ENCODE results near the gene MYO7A. TPM values are rescaled to one million over a fixed set of nuclear protein-coding genes. Genes with fewer than 3 reads are reported as not detected.

MYO7A gene
- total RNA-seq, 1 donor from 2014 or later = 0.13 TPM

- DNase-seq (ENCODE audit: low read depth, low spot score) = no peak
These were observed 673 bp upstream of the MYO7A start for GRCh38 chr11:77127235-77127911.

- no peak for DNase-seq (ENCODE audit: low read depth, low spot score)
These were observed 1.2 kb downstream of the MYO7A start for GRCh38 chr11:77129069-77129841.

- DNase-seq (ENCODE audit: low read depth, low spot score) = no peak
These were observed 2.1 kb downstream of the MYO7A start for GRCh38 chr11:77129842-77130756.

DNA sequence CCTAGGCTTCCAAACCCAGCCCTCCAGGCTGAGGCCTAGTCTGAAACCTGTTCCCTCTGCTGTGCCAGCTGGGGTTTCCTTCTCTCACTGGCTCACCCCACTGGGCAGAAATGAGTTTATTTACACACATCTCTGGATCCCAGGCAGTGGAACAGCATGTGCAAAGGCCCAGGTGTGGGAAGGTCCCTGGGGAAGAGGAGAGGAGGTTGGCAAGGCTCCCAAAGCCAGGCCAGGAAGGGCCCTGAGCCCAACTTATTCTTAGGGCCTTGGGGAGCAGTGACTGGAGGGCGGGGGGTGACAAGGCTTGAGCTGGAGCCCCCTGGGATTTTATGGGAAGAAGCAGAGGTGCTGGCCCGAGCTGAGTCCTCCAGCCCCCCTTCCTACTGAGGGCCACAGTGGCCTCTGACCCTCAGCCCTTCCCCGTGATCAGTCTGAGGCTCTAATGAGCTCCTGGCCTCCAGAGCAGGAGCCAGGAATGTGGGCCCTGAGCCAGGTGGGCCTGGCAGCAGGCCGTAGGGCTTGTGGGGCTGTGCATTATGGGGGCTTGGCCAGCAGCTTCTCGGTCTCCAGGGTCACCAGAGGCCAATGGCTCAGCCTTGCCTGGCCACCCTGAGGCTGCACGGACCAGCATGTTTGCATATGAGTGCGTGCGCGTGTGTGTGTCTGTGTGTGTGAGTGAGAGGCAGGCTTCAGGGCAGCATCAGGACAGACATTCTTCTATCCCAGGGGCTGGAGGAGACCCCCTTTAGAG lies 2.9 kb downstream of the MYO7A start:
- no peak for DNase-seq (ENCODE audit: low read depth, low spot score)

DNA sequence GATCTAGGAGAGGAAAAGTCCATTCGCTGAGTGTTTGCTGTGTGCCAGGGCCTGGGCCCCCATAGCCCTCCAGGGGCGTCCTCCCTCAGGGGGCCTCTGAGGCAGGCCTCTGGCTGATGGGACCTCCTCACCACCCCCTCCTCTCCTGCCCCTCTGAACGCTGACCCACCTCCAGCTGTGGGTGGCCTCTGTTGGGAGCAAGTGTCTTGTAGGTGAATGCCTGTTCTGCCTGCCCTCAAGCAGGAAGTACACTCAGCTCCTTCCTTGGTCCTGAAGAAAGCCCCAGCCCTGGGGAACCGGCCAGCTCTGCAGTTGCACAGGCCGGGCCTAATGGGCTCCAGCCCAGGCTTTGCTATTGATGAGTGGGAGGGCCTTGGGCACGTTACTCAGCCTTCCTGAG lies 3.5 kb downstream of the MYO7A start:
- no peak for DNase-seq (ENCODE audit: low read depth, low spot score)

GRCh38 chr11:77135069-77135468 lies 7.0 kb downstream of the MYO7A start:
- DNase-seq (ENCODE audit: low read depth, low spot score) = no peak

GRCh38 chr11:77136074-77136473 lies 8.0 kb downstream of the MYO7A start:
- DNase-seq (ENCODE audit: low read depth, low spot score) = no peak

DNA sequence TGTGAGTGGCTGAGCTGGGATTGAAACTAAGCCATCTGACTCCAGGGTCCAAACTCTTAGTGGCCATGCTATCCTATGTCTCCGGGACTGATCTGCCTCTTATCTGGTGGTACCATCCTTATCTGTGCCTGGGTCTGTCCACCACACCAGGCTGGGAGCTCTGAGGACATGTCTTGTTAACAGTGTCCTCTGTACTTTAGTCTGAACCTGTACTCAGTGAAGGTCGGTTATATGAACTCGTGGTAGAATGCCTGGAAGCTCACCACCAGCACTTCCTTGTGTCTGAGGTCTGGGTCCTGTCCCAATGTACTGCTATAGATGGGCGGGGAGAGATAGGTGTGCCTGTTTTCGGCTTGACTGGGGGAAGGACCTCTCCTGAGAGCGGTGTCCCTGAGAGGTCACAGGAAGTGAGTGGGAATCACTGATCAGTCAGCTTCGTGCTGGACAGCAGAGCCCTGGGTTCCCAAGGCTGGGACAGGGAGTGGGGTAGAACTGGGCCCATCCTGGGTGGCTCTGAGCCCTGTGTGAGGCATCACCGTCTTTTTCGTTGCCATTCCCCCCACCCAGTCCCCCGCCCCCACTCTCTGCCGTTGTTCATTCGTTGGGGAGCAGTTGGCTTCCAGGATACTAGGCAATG lies 8.9 kb downstream of the MYO7A start:
- no peak for DNase-seq (ENCODE audit: low read depth, low spot score)

DNA sequence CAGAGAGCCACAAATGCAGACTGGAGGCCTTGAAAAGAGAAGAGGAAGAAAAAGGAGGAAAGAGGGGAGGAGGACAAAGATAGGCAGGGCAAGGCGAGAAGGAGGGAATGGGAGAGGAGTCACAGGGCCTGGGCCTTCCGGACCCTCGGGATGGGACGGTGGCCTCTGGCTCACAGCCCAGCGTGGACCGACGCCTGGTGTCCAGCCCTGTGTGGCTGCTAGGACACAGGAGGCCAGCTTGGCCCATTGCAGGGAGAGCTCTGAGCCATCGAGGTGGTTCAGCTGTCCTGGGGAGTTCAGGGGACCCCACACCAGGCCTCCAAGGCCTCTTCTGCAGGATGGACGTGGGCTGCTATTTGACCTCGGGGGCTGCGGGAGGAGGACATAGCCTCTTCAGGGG lies 9.4 kb downstream of the MYO7A start:
- DNase-seq (ENCODE audit: low read depth, low spot score) = no peak

- DNase-seq (ENCODE audit: low read depth, low spot score) = no peak
These were observed 10.1 kb downstream of the MYO7A start for GRCh38 chr11:77138106-77138649.

GRCh38 chr11:77139201-77139600 lies 11.2 kb downstream of the MYO7A start:
- DNase-seq (ENCODE audit: low read depth, low spot score) = no peak

DNA sequence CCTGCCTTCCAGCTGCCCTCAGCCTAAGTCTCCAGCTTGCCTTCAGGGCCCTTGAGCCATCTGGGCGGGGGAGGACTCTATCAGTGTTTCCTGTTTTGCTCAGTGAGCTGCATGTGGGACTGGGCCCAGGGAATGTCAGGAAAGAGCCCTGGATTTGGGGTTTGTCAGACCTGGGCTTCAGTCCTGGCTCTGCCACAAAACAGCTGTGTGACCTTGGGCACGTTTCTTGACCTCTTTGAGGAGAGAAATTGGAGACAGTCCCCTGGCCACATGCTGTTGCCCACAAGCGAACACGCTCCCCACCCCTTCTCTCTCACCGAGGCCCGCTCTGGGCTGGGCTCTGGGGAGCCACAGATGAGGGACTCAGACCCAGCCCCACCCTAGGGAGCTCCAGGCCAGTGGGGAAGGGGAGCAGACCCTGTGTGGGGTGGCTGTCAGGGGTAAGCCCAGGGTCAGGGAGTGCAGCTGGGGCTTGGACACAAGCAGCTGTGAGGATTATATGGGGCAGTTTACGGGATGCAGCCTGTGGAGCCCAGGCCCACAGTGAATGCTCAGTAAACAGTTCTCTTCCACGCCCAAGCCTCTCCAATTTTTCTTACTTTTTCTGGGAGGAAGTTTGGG lies 12.3 kb downstream of the MYO7A start:
- peak; percentile 65 for DNase-seq (ENCODE audit: low read depth, low spot score)

- no peak for DNase-seq (ENCODE audit: low read depth, low spot score)
These were observed 13.0 kb downstream of the MYO7A start for GRCh38 chr11:77141034-77141433.

- no peak for DNase-seq (ENCODE audit: low read depth, low spot score)
These were observed 13.4 kb downstream of the MYO7A start for GRCh38 chr11:77141475-77141874.

GRCh38 chr11:77142091-77142975 lies 14.3 kb downstream of the MYO7A start:
- DNase-seq (ENCODE audit: low read depth, low spot score) = no peak

DNA sequence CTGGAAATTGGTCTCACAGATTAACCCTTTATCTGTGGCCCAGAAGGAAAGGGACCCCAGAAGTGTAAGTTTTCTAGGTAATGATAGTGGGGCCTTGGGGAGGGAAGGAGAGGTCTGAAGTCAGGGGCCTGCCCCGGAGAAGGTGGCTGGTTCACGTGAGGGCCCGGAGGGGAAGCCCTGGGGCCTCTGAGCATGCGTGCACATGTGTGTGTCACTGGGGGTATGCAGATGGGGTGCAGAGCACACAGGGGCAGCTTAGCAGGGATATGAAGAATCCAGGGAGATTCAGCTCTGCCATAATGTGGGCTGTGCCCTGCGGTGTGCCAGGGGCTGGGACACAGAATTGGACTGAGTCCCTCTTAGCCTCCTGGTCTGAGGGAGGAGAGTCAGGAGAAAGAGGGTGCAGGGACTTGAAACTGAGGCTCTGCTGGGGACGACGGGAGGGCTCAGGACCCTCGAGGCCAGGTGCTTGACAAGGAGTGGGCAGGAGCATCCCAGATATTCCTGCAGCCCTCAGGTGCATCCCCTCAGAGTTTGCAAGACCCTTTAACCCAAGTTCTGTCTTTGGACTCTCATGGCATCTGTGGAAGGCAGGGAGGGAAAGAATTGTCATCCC lies 15.5 kb downstream of the MYO7A start:
- DNase-seq (ENCODE audit: low read depth, low spot score) = no peak

DNA sequence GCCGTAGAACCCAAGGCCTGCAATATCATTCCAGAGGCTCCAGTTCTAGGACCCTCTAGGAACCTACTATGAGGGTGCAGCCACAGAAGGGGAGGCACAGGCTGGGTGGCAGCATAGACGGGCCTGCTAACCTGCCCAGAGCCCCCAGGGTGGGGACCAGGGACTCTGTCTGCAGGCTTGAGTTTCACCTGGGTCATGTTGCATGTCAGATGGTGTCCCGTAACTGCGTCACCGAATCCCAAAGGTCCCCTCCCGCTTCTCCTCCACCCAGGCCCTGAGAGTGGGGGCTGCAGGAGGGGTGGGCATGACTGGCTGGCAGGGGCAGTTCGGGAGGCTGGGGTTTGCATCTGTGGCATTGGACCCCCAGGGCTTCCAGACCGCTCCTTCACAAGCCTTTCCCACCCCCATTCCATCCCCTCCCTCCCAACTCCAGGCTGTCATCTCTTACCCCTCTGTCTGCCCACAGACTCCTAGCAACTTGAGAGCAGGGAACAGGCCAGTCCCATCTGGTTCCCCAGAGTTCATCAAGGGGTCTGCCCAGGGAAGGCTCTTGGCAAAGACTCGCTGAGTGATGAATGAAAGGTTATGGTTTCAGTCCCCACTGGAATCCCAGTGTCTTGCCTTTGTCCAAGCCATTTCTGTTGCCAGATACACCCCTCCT lies 16.3 kb downstream of the MYO7A start:
- no peak for DNase-seq (ENCODE audit: low read depth, low spot score)

DNA sequence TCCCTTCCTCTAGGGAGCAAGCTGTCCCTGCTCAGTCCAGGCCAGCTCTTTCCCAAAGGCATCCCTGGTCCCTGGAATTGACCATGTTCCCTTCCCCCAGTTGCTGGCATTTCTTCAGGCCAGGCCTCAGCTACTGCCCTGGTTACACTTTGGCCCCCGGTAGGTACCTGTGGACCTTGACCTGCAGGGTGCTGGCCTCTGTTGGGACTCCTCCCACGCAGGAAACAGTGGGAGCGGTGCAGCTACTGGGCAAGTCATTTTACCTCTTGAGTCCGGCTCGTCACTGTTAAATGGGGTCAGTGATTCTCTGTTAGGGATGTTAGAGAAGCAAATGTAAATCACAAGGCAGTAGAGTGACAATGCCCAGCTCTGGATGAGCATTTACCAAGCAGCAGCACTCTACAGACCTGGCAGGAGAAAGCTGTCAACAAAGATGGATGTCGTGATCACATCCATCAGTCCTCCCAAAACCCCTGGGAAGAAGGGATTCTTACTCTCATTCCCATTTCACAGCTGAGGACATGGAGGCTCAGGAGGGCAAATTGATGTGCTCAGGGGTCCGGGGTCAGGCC lies 16.9 kb downstream of the MYO7A start:
- no peak for DNase-seq (ENCODE audit: low read depth, low spot score)

All from pulmonary artery endothelial cell (primary cell).